Prostate gland (tissue), 2 donors: ENCODE measurements around the gene C1orf50.

Source experiments
- POLR2A ChIP-seq: fragments of 450-650 bp; IDR thresholded peaks from one replicate; pipeline ENCODE4 v1.6.1; 2016; ENCODE audit warnings: antibody characterized with exemption, mild to moderate bottlenecking
- TF ChIP-seq, protein P1 (sequence below), 4 experiments: fragments of 200-600 bp in 2 of 4; fragments of 450-650 bp in 2 of 4; sonication (generic) in 2 of 4; IDR thresholded peaks; 1 replicate in 3 of 4; 2 replicates in 1 of 4; pipeline ENCODE4 v1.5.1; 2016 to 2019; ENCODE audit warnings: antibody characterized with exemption in 4 of 4, mild to moderate bottlenecking in 2 of 4, moderate library complexity in 2 of 4

DNA sequence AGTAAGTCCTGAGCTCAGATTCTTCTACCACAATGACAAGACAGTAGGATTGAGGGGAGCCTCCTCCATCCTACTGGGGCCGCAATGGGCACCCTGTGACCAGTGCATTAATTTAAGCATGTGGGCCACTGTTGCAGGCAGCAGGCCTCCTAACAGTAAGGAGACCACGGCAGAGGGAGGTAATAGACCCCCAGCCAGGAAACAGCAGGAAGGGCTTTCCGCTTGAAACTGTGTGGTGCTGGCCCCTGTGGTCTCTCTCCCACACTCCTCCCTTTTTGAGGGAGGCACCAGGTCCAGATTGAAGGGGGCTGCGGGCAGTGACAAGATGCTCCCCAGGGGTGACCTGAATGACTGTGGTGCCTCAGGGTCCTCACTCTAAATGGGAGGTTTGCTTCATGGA is 25.3 kb upstream of the C1orf50 start:
- TF ChIP-seq, protein P1, sequence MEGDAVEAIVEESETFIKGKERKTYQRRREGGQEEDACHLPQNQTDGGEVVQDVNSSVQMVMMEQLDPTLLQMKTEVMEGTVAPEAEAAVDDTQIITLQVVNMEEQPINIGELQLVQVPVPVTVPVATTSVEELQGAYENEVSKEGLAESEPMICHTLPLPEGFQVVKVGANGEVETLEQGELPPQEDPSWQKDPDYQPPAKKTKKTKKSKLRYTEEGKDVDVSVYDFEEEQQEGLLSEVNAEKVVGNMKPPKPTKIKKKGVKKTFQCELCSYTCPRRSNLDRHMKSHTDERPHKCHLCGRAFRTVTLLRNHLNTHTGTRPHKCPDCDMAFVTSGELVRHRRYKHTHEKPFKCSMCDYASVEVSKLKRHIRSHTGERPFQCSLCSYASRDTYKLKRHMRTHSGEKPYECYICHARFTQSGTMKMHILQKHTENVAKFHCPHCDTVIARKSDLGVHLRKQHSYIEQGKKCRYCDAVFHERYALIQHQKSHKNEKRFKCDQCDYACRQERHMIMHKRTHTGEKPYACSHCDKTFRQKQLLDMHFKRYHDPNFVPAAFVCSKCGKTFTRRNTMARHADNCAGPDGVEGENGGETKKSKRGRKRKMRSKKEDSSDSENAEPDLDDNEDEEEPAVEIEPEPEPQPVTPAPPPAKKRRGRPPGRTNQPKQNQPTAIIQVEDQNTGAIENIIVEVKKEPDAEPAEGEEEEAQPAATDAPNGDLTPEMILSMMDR (IDR thresholded peaks at IDR 0.05): no peak
- TF ChIP-seq POLR2A: no peak
